SK-N-SH treated with all-trans-retinoic acid at 6 μM for 48 hours (cell line): ENCODE measurements around the gene ACO1.
"Not testable (repeated sequence)": the region's sequence is repeated elsewhere in the genome, so short reads cannot be mapped to it uniquely, and the experiment has no call there.

Experiments
- CREB5 ChIP-seq: fragments of 250-450 bp; sonication (Bioruptor Pico); IDR thresholded peaks from 2 replicates; pipeline ENCODE4 v1.5.1; 2020; ENCODE audit warnings: low read depth, mild to moderate bottlenecking, moderate library complexity
- CSRNP3 ChIP-seq: fragments of 250-450 bp; sonication (Bioruptor Pico); IDR thresholded peaks from 2 replicates; pipeline ENCODE4 v1.5.1; 2021; ENCODE audit warnings: mild to moderate bottlenecking, moderate library complexity
- PATZ1 ChIP-seq: fragments of 250-450 bp; sonication (Bioruptor Pico); IDR thresholded peaks from 2 replicates; pipeline ENCODE4 v1.8.0; 2020; ENCODE audit warnings: mild to moderate bottlenecking, moderate library complexity, borderline replicate concordance
- POU6F1 ChIP-seq: fragments of 250-450 bp; sonication (Bioruptor Pico); IDR thresholded peaks from 2 replicates; pipeline ENCODE4 v1.8.0; 2021; ENCODE audit warnings: low read depth, mild to moderate bottlenecking, moderate library complexity, borderline replicate concordance
- PPARA ChIP-seq: fragments of 250-450 bp; sonication (Bioruptor Pico); IDR thresholded peaks from 2 replicates; pipeline ENCODE4 v1.5.0; 2020; ENCODE audit warnings: mild to moderate bottlenecking, borderline replicate concordance
- TSHZ2 ChIP-seq: fragments of 250-450 bp; sonication (Bioruptor Pico); IDR thresholded peaks from 2 replicates; pipeline ENCODE4 v1.5.0; 2020; ENCODE audit warnings: mild to moderate bottlenecking, moderate library complexity
- ZC3H10 ChIP-seq: fragments of 250-450 bp; sonication (Bioruptor Pico); IDR thresholded peaks from 2 replicates; pipeline ENCODE4 v1.5.1; 2021; ENCODE audit warnings: mild to moderate bottlenecking, moderate library complexity
- ZFP3 ChIP-seq: fragments of 250-450 bp; sonication (Bioruptor Pico); IDR thresholded peaks from 2 replicates; pipeline ENCODE4 v1.5.0; 2020; ENCODE audit warnings: mild to moderate bottlenecking, moderate library complexity

- TF ChIP-seq ZFP3 (CRISPR knock-in tag); PATZ1 (CRISPR knock-in tag); TSHZ2 (CRISPR knock-in tag); CREB5 (CRISPR knock-in tag); PPARA; ZC3H10 (CRISPR knock-in tag); CSRNP3 (CRISPR knock-in tag); POU6F1 (CRISPR knock-in tag): not testable (repeated sequence)
These were observed 31.0 kb upstream of the ACO1 start for GRCh38 chr9:32353476-32353875.
